ENCODE measurements around the gene SLCO4A1. TPM values are rescaled to one million over a fixed set of nuclear protein-coding genes. Genes with fewer than 3 reads are reported as not detected.

Gene SLCO4A1
- total RNA-seq, 1 donor from 2014 or later: 15.5 TPM

DNA sequence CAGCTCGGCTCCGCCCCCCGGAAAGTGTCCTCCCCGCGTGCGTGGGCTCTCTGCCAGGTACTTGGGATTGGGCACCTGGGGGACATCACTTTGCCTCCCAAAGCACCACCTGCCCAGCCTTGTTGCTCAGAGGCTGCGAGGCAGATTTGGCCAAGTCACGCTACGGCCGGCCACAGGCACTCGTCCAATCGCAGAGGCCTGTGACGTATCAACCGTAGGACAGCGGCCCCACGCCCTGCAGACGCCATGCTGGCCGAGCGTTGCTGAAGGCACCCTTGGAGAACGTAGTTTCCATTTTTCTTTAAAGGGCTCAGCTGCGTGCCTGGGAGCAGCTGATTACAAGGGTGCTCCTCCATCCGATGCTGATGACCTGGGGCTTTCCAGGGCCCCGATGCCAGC, 69.4 kb downstream of the SLCO4A1 start:
- DNase-seq (ENCODE audit: missing footprints) (peak; percentile 66), ATAC-seq (no peak)
- intact Hi-C loops (cut with DNase I): loop anchor here (5.0 kb wide), 1 partner anchor 56 kb away; no protein-coding TSS in a partner anchor

DNA sequence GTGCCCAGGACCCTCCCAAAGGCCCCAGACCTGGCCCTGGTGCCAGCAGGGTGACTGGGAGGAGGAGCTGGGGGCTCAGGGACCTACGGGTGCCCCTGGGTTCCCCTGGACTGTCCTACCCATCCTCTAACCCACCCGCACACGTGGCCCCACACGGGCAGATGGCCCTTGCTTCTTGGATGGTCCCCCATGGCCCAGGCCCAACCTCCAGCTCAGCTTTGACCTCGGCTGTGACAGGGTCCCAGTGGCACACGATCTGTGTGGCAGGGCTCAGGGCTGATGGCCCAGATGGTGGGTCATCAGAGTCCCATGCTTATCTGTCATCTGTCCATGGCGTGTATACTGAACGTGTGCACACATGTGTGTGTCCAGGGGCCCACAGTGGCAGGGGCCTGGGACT, 70.3 kb downstream of the SLCO4A1 start:
- DNase-seq (ENCODE audit: missing footprints) (peak; percentile 11), ATAC-seq (no peak)
- intact Hi-C loops (cut with DNase I): loop anchor here (5.0 kb wide), 1 partner anchor 55 kb away; no protein-coding TSS in a partner anchor

DNA sequence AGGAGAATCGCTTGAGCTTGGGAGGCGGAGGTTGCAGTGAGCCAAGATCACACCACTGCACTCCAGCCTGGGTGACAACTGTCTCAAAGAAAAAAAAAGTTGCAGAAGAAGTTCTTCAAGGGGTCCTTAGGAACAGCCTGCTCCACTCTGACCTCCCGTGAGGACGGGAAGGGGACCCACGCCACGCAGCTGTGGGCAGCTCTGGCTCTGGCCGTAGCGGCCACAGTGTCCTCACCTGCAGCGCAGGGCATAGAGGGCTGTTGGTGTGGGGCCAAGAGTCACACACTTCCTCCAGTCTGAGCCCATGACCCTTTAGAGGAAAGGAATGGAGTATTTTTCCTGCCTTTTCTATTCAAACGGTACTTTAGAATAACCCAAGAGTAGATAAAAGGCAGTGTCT, 71.7 kb downstream of the SLCO4A1 start:
- intact Hi-C loops (cut with DNase I): loop anchor here (5.0 kb wide), 1 partner anchor 53 kb away; no protein-coding TSS in a partner anchor
- no peak for DNase-seq (ENCODE audit: missing footprints)
- ATAC-seq: no peak

GRCh38 chr20:62714799-62715198, 72.5 kb downstream of the SLCO4A1 start:
- intact Hi-C loops (cut with DNase I): loop anchor here (5.0 kb wide), 1 partner anchor 53 kb away; no protein-coding TSS in a partner anchor
- no peak for DNase-seq (ENCODE audit: missing footprints)
- no peak for ATAC-seq

GRCh38 chr20:62715201-62715600, 72.9 kb downstream of the SLCO4A1 start:
- DNase-seq (ENCODE audit: missing footprints): peak; percentile 56
- intact Hi-C loops (cut with DNase I): no loop called here
- ATAC-seq: no peak

- intact Hi-C loops (cut with DNase I): no loop called here
- DNase-seq (ENCODE audit: missing footprints): peak; percentile 60
Observed at GRCh38 chr20:62716198-62716940, 74.1 kb downstream of the SLCO4A1 start.

GRCh38 chr20:62716941-62717310, 74.6 kb downstream of the SLCO4A1 start:
- ATAC-seq: no peak
- peak; percentile 25 for DNase-seq (ENCODE audit: missing footprints)
- intact Hi-C loops (cut with DNase I): no loop called here

More at GRCh38 chr20:62716198-62716940, 74.1 kb downstream of the SLCO4A1 start:
- ATAC-seq: no peak

GRCh38 chr20:62717933-62718332, 75.6 kb downstream of the SLCO4A1 start:
- peak; percentile 63 for DNase-seq (ENCODE audit: missing footprints)
- ATAC-seq: no peak
- intact Hi-C loops (cut with DNase I): no loop called here

- intact Hi-C loops (cut with DNase I): no loop called here
- no peak for ATAC-seq
- no peak for DNase-seq (ENCODE audit: missing footprints)
Observed at GRCh38 chr20:62718546-62718945, 76.2 kb downstream of the SLCO4A1 start.

DNA sequence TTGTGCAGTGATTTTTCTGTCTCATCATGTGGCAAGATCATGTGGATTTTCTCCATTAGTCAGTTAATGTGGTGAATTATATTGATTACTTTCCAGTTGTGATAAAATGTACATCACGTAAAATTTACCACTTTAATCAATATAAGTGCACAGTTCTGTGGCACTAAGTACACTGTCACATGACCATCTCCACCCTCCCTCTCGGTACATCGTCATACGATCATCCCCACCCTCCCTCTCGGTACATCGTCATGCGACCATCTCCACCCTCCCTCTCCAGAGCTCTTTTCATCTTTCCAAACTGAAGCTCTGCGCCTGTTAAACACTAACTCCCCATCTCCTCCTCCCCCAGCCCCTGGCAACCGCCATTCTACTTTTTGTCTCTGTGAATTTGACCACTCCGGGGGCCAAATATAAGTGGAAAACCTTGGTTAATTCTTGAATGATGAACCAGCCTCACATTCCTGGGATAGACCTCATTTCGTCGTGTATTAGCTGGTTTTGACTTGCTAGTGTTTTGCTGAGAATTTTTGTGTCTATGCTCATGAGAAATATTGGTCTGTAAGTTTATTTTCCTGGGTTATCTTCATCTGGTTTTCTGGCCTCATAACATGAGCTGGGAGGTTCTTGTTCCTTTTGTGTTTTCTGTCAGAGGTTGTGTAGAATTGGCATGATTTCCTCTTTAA, 77.1 kb downstream of the SLCO4A1 start:
- DNase-seq (ENCODE audit: missing footprints) (peak; percentile 2), ATAC-seq (no peak)
- intact Hi-C loops (cut with DNase I): no loop called here

Other genes with a start within 250 kb of the SLCO4A1 start
- gene CABLES2, start 235.2 kb upstream of the SLCO4A1 start, total RNA-seq: 18.1 TPM
- not detected for gene RBBP8NL, start 215.0 kb upstream of the SLCO4A1 start, total RNA-seq
- 1.7 TPM for gene GATA5, start 166.5 kb upstream of the SLCO4A1 start, total RNA-seq
- not detected for gene NTSR1, start 66.3 kb downstream of the SLCO4A1 start, total RNA-seq
- gene MRGBP, start 154.0 kb downstream of the SLCO4A1 start, total RNA-seq: 10.0 TPM
- gene OGFR, start 162.3 kb downstream of the SLCO4A1 start, total RNA-seq: 22.5 TPM
- gene COL9A3, start 174.5 kb downstream of the SLCO4A1 start, total RNA-seq: 5.5 TPM
- 6.0 TPM for gene TCFL5, start 219.3 kb downstream of the SLCO4A1 start, total RNA-seq

Data from Right ventricle myocardium inferior (tissue), 1 donor.